ENCODE results near the gene ELP6.
"Not testable (repeated sequence)": the region's sequence is repeated elsewhere in the genome, so short reads cannot be mapped to it uniquely, and the experiment has no call there.

The ELP6 gene

GRCh38 chr3:47487265-47487664, 26.2 kb downstream of the ELP6 start:
- WGBS: 100% methylated on average over 2 of the region's 2 CpGs
- H3K18ac ChIP-seq (ENCODE audit: low read depth in 1 of 2, low read length in 2 of 2): no peak overlapping the region

GRCh38 chr3:47485812-47486211, 27.7 kb downstream of the ELP6 start:
- Histone ChIP-seq H3K4ac (ENCODE audit: low read depth in 1 of 2, low read length in 2 of 2) (peak overlapping the region in 1 of 2 experiments; percentile 17), H4K91ac (ENCODE audit: low read length) (no peak overlapping the region), H3K14ac (ENCODE audit: low read length in 2 of 2) (no peak overlapping the region), H3K9me3 (ENCODE audit: control insufficient read depth, low read length) (no peaks in the 10 kb centered on the region), H3K9ac (ENCODE audit: low read length) (no peak overlapping the region), H3K23ac (ENCODE audit: low read length in 2 of 2) (no peak overlapping the region), H3K4me3 (ENCODE audit: insufficient read depth in 1 of 2, low read depth in 1 of 2, low read length in 2 of 2) (no peak overlapping the region), H4K8ac (ENCODE audit: low read length) (no peak overlapping the region), H3K4me1 (ENCODE audit: control insufficient read depth, insufficient read depth, low read depth, low read length) (no peaks in the 10 kb centered on the region), H2BK120ac (ENCODE audit: low read depth, low read length) (no peak overlapping the region), H2BK5ac (ENCODE audit: low read depth, low read length, poor library complexity, severe bottlenecking) (no peak overlapping the region), H2AK5ac (ENCODE audit: low read length, severe bottlenecking) (no peak overlapping the region), H3K79me1 (replicated peaks; ENCODE audit: low read length, poor library complexity, severe bottlenecking) (no peaks in the 10 kb centered on the region), H3K27ac (ENCODE audit: low read length, poor library complexity, severe bottlenecking) (no peak overlapping the region), H2BK15ac (ENCODE audit: low read depth, poor library complexity, severe bottlenecking) (no peak overlapping the region), H2AFZ (ENCODE audit: low read depth, low read length) (no peak overlapping the region), H3K18ac (ENCODE audit: low read depth in 1 of 2, low read length in 2 of 2) (no peak overlapping the region), H2BK12ac (ENCODE audit: low read length in 2 of 2) (no peak overlapping the region), H3K4me2 (ENCODE audit: low read length, poor library complexity, severe bottlenecking) (no peak overlapping the region), H3K27me3 (ENCODE audit: control insufficient read depth in 1 of 2, insufficient read depth in 1 of 2, low read length in 2 of 2) (no peaks in the 10 kb centered on the region), H3K36me3 (ENCODE audit: control insufficient read depth in 1 of 2, insufficient read depth in 2 of 2, low read depth in 1 of 2, low read length in 2 of 2) (peaks cover 2 to 4% of the 10 kb centered on the region in 2 experiments)
- DNase-seq: peak; percentile 39
- 0% methylated on average over 1 of the region's 3 CpGs for WGBS

More at GRCh38 chr3:47487265-47487664, 26.2 kb downstream of the ELP6 start:
- Histone ChIP-seq H3K27me3 (ENCODE audit: control insufficient read depth in 1 of 2, insufficient read depth in 1 of 2, low read length in 2 of 2) (no peaks in the 10 kb centered on the region), H2BK120ac (ENCODE audit: low read depth, low read length) (no peak overlapping the region), H3K4me1 (ENCODE audit: control insufficient read depth, insufficient read depth, low read depth, low read length) (no peaks in the 10 kb centered on the region), H3K79me1 (replicated peaks; ENCODE audit: low read length, poor library complexity, severe bottlenecking) (peaks cover 3% of the 10 kb centered on the region), H2AK5ac (ENCODE audit: low read length, severe bottlenecking) (no peak overlapping the region), H3K4me3 (ENCODE audit: insufficient read depth in 1 of 2, low read depth in 1 of 2, low read length in 2 of 2) (no peak overlapping the region), H3K9me3 (ENCODE audit: control insufficient read depth, low read length) (no peaks in the 10 kb centered on the region), H3K4ac (ENCODE audit: low read depth in 1 of 2, low read length in 2 of 2) (no peak overlapping the region), H2BK5ac (ENCODE audit: low read depth, low read length, poor library complexity, severe bottlenecking) (no peak overlapping the region), H3K36me3 (ENCODE audit: control insufficient read depth in 1 of 2, insufficient read depth in 2 of 2, low read depth in 1 of 2, low read length in 2 of 2) (peaks cover 2 to 9% of the 10 kb centered on the region in 2 experiments), H3K9ac (ENCODE audit: low read length) (no peak overlapping the region), H2AFZ (ENCODE audit: low read depth, low read length) (no peak overlapping the region), H2BK15ac (ENCODE audit: low read depth, poor library complexity, severe bottlenecking) (no peak overlapping the region), H2BK12ac (ENCODE audit: low read length in 2 of 2) (no peak overlapping the region), H3K4me2 (ENCODE audit: low read length, poor library complexity, severe bottlenecking) (no peak overlapping the region), H4K91ac (ENCODE audit: low read length) (no peak overlapping the region), H3K23ac (ENCODE audit: low read length in 2 of 2) (no peak overlapping the region), H3K27ac (ENCODE audit: low read length, poor library complexity, severe bottlenecking) (no peak overlapping the region), H4K8ac (ENCODE audit: low read length) (no peak overlapping the region), H3K14ac (ENCODE audit: low read length in 2 of 2) (no peak overlapping the region)
- DNase-seq: no peak

- Histone ChIP-seq H2BK12ac (ENCODE audit: low read length in 2 of 2) (no peak overlapping the region), H4K91ac (ENCODE audit: low read length) (no peak overlapping the region), H3K4me3 (ENCODE audit: insufficient read depth in 1 of 2, low read depth in 1 of 2, low read length in 2 of 2) (no peak overlapping the region), H3K27ac (ENCODE audit: low read length, poor library complexity, severe bottlenecking) (no peak overlapping the region), H3K36me3 (ENCODE audit: control insufficient read depth in 1 of 2, insufficient read depth in 2 of 2, low read depth in 1 of 2, low read length in 2 of 2) (peaks cover 0 to 6% of the 10 kb centered on the region in 2 experiments), H3K4me2 (ENCODE audit: low read length, poor library complexity, severe bottlenecking) (no peak overlapping the region), H2BK15ac (ENCODE audit: low read depth, poor library complexity, severe bottlenecking) (no peak overlapping the region), H3K9ac (ENCODE audit: low read length) (no peak overlapping the region), H3K4ac (ENCODE audit: low read depth in 1 of 2, low read length in 2 of 2) (no peak overlapping the region), H2AFZ (ENCODE audit: low read depth, low read length) (no peak overlapping the region), H3K27me3 (ENCODE audit: control insufficient read depth in 1 of 2, insufficient read depth in 1 of 2, low read length in 2 of 2) (no peaks in the 10 kb centered on the region), H3K79me1 (replicated peaks; ENCODE audit: low read length, poor library complexity, severe bottlenecking) (no peaks in the 10 kb centered on the region), H4K8ac (ENCODE audit: low read length) (no peak overlapping the region), H3K23ac (ENCODE audit: low read length in 2 of 2) (no peak overlapping the region), H3K4me1 (ENCODE audit: control insufficient read depth, insufficient read depth, low read depth, low read length) (no peaks in the 10 kb centered on the region), H2AK5ac (ENCODE audit: low read length, severe bottlenecking) (no peak overlapping the region), H3K9me3 (ENCODE audit: control insufficient read depth, low read length) (no peaks in the 10 kb centered on the region), H3K14ac (ENCODE audit: low read length in 2 of 2) (no peak overlapping the region), H2BK5ac (ENCODE audit: low read depth, low read length, poor library complexity, severe bottlenecking) (no peak overlapping the region), H3K18ac (ENCODE audit: low read depth in 1 of 2, low read length in 2 of 2) (no peak overlapping the region), H2BK120ac (ENCODE audit: low read depth, low read length) (no peak overlapping the region)
- no peak for DNase-seq
- 38% methylated on average over 1 of the region's 2 CpGs for WGBS
Observed at GRCh38 chr3:47482366-47482765, 31.1 kb downstream of the ELP6 start.

DNA sequence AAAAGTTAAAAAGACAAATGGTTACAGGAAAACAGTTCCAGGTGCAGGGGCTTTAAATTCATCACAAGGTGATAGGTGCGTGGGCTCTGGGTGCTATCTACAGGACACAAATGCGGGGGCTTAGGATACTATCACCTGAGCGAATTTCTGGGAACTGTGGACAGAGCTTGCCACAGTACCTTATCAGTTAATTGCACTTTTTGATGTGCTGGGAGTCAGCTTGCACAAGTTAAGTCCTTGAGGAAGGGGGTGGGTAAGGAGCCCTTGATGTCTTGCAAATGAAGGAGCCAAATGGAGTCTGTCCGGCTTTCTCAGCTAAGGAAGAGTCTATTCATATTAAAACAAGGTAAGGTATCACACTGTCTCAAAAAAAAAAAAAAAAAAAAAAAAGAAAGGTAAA, 31.7 kb downstream of the ELP6 start:
- H3K23ac ChIP-seq (ENCODE audit: low read length in 2 of 2); H3K27me3 ChIP-seq (ENCODE audit: control insufficient read depth in 1 of 2, insufficient read depth in 1 of 2, low read length in 2 of 2); H2BK15ac ChIP-seq (ENCODE audit: low read depth, poor library complexity, severe bottlenecking); H4K8ac ChIP-seq (ENCODE audit: low read length); H3K18ac ChIP-seq (ENCODE audit: low read depth in 1 of 2, low read length in 2 of 2); H3K4ac ChIP-seq (ENCODE audit: low read depth in 1 of 2, low read length in 2 of 2); H4K91ac ChIP-seq (ENCODE audit: low read length); H3K9ac ChIP-seq (ENCODE audit: low read length); H3K14ac ChIP-seq (ENCODE audit: low read length in 2 of 2); H2BK120ac ChIP-seq (ENCODE audit: low read depth, low read length); H3K9me3 ChIP-seq (ENCODE audit: control insufficient read depth, low read length); H2AFZ ChIP-seq (ENCODE audit: low read depth, low read length); H2BK12ac ChIP-seq (ENCODE audit: low read length in 2 of 2); DNase-seq; H3K4me2 ChIP-seq (ENCODE audit: low read length, poor library complexity, severe bottlenecking); H2BK5ac ChIP-seq (ENCODE audit: low read depth, low read length, poor library complexity, severe bottlenecking); H3K4me3 ChIP-seq (ENCODE audit: insufficient read depth in 1 of 2, low read depth in 1 of 2, low read length in 2 of 2); H3K4me1 ChIP-seq (ENCODE audit: control insufficient read depth, insufficient read depth, low read depth, low read length); H3K79me1 ChIP-seq (replicated peaks; ENCODE audit: low read length, poor library complexity, severe bottlenecking); H2AK5ac ChIP-seq (ENCODE audit: low read length, severe bottlenecking); H3K36me3 ChIP-seq (ENCODE audit: control insufficient read depth in 1 of 2, insufficient read depth in 2 of 2, low read depth in 1 of 2, low read length in 2 of 2); H3K27ac ChIP-seq (ENCODE audit: low read length, poor library complexity, severe bottlenecking): not testable (repeated sequence)
- WGBS: 23% methylated on average over 3 of the region's 4 CpGs

Data from mesenchymal stem cell (in vitro differentiated cells and primary cell).